Measurements from ENCODE around the gene KRTAP19-3.

DNA sequence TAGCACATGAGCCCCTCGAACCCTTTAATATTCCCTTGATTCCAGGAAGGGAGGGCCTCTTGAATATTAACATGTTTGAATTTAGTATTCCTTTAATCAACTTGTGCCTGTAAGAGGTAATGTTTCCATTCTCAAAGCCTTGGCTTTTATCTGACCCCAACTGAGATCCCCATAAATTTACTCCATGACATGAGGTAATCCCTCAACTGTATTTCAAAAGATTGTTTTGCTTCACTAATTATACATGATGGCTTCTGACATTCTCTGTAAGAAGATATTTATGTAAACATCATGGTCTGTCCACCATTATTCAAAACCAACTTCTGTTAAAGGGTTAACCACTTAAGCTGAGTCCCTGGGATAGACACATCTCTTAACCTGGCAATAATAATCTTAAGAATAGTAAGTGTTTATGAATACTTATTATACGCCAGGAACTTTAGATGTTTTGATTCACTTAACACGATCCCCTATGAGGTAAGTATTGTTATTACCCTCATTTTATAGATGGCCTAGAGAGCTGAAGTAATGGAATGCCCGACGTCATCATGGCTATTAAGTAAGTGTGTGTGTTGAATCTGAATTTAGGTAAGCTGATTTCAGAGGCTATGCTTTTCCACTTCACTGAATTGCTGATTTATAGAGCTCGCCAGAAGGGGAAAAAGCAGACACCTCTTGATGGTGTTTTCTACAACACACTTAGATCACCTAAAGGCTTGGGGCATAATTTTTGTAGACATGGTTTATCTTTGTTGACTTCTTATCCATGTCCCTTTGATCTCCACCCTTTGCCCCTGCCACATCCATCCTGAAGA is 22.7 kb downstream of the KRTAP19-3 start:
- no peak for TF ChIP-seq CTCF (IDR thresholded peaks at IDR 0.05)
- TF ChIP-seq EZH2 (IDR thresholded peaks at IDR 0.05; ENCODE audit: borderline replicate concordance, insufficient read depth, low read depth, low read length, poor library complexity, severe bottlenecking) = no peak

Measured in B cell (primary cell).